K562 (cell line): ENCODE measurements around the gene FAM53B. TPM values are rescaled to one million over a fixed set of nuclear protein-coding genes. Genes with fewer than 3 reads are reported as not detected.

Experiments used
- ATAC-seq: fragments of 200-7000 bp; cut with Tn5 transposase; 3 replicates; pipeline ENCODE4 v1.9.1; 2020; ENCODE audit warnings: moderate library complexity
- Bru-seq: library from RNA; stranded (reverse); fragments of 400-500 nt; gene quantifications from one replicate; lab custom pipeline; 2021; lab: Mats Ljungman, UMichigan
- BruChase-seq, 2 experiments: library from RNA; stranded (reverse); fragments of 400-500 nt; gene quantifications; one replicate each; lab custom pipeline; 2021; lab: Mats Ljungman, UMichigan
- BruUV-seq: library from RNA; stranded (reverse); fragments of 400-500 nt; replicated peaks from 2 replicates; lab custom pipeline; 2021; lab: Mats Ljungman, UMichigan
- CTCF ChIA-PET: fragments of 300-600 bp; formaldehyde crosslinking; extraction: SDS; loops from one replicate; lab custom pipeline; 2021; ENCODE audit warnings: low intra/inter-chr PET ratio; lab: Yijun Ruan, JAX
- POLR2A ChIA-PET: fragments of 300-600, 350-650 bp; sonication (Branson Sonifier 250); formaldehyde crosslinking; extraction: SDS; loops from one replicate; lab custom pipeline; 2021; ENCODE audit warnings: antibody characterized with exemption, inconsistent platforms; lab: Yijun Ruan, JAX
- DNase-seq, 4 experiments: peaks; one replicate each; pipeline versions ENCODE4 v3.0.0 to v3.0.0-alpha.2; 2011 to 2018; ENCODE audit warnings: low spot score in 3 of 4, mixed read lengths in 3 of 4; ENCODE audit errors: extremely low read depth in 1 of 4
- FAIRE-seq: peaks from 2 replicates; lab custom pipeline; 2011; peaks lifted over from hg19 to GRCh38; lab: Jason Lieb, UNC
- H2AFZ ChIP-seq: 2 replicates; pipeline ENCODE4 v1.6.0; 2011; ENCODE audit warnings: low read depth, low read length, control low read depth, inconsistent platforms
- H3K27ac ChIP-seq: fragments of 200-600 bp; 3 replicates; pipeline ENCODE4 v1.8.0; 2011; ENCODE audit warnings: low read depth, mild to moderate bottlenecking, control low read depth, inconsistent platforms, low read length, moderate library complexity, mixed read lengths; ENCODE audit errors: extremely low read depth
- H3K27me3 ChIP-seq, 2 experiments: fragments of 300-600 bp in 1 of 2; 2 replicates in 1 of 2; 3 replicates in 1 of 2; pipeline versions ENCODE4 v1.6.0 to v1.8.0; 2011; ENCODE audit warnings: inconsistent platforms in 2 of 2, low read length in 2 of 2, mild to moderate bottlenecking in 1 of 2, mixed read lengths in 1 of 2, moderate library complexity in 1 of 2; ENCODE audit not compliant: control insufficient read depth in 2 of 2, insufficient read depth in 2 of 2
- H3K36me3 ChIP-seq: fragments of 300-600 bp; 3 replicates; pipeline ENCODE4 v1.8.0; 2011; ENCODE audit warnings: mild to moderate bottlenecking, low read length, inconsistent platforms; ENCODE audit not compliant: control insufficient read depth, insufficient read depth
- H3K4me1 ChIP-seq, 2 experiments: fragments of 200-600 bp in 1 of 2; replicated peaks in 1 of 2; 2 replicates in 1 of 2; 3 replicates in 1 of 2; pipeline versions ENCODE4 v1.5.1 to v1.8.0; 2011; ENCODE audit warnings: inconsistent platforms in 2 of 2, low read length in 2 of 2, mild to moderate bottlenecking in 1 of 2, mixed read lengths in 1 of 2, moderate library complexity in 1 of 2; ENCODE audit not compliant: control insufficient read depth in 2 of 2, insufficient read depth in 2 of 2
- H3K4me2 ChIP-seq: 2 replicates; pipeline ENCODE4 v1.6.1; 2011; ENCODE audit warnings: low read length, control low read depth, inconsistent platforms, mixed read lengths; ENCODE audit not compliant: insufficient read depth
- H3K4me3 ChIP-seq: fragments of 200-600 bp; sonication (generic), shearing (Covaris generic); 2 replicates; pipeline ENCODE4 v1.5.1; 2016; ENCODE audit warnings: control low read depth, inconsistent platforms
- H3K79me2 ChIP-seq: fragments of 200-600 bp; 3 replicates; pipeline ENCODE4 v1.8.0; 2011; ENCODE audit warnings: low read length, inconsistent platforms; ENCODE audit not compliant: control insufficient read depth, insufficient read depth
- H3K9ac ChIP-seq, 2 experiments: 2 replicates each; pipeline versions ENCODE4 v1.6.0 to v1.6.1; 2011; ENCODE audit warnings: low read depth in 2 of 2, low read length in 2 of 2, control low read depth in 1 of 2, inconsistent platforms in 1 of 2, mild to moderate bottlenecking in 1 of 2, mixed read lengths in 1 of 2; ENCODE audit not compliant: insufficient read depth in 1 of 2
- H3K9me1 ChIP-seq: one replicate; pipeline ENCODE4 v1.6.0; 2011; ENCODE audit warnings: inconsistent platforms, mild to moderate bottlenecking, low read length, moderate library complexity; ENCODE audit not compliant: control insufficient read depth, insufficient read depth
- H3K9me3 ChIP-seq: replicated peaks from 2 replicates; pipeline ENCODE4 v1.5.1; 2011; ENCODE audit warnings: low read depth, low read length, inconsistent platforms; ENCODE audit not compliant: control insufficient read depth, insufficient read depth
- H4K20me1 ChIP-seq: replicated peaks from 2 replicates; pipeline ENCODE4 v1.6.1; 2011; ENCODE audit warnings: low read length, inconsistent platforms, mixed read lengths; ENCODE audit not compliant: control insufficient read depth, insufficient read depth
- BHLHE40 ChIP-seq: IDR thresholded peaks from 2 replicates; pipeline ENCODE4 v1.6.1; 2011; ENCODE audit warnings: low read length, improper control_type of control experiment
- CTCFL ChIP-seq: IDR thresholded peaks from 2 replicates; pipeline ENCODE4 v1.6.1; 2011; ENCODE audit warnings: borderline replicate concordance, low read depth, mild to moderate bottlenecking, moderate library complexity, low read length; ENCODE audit not compliant: insufficient read depth, poor library complexity, severe bottlenecking
- HOMEZ ChIP-seq: fragments of 250-450 bp; sonication (Bioruptor Pico); IDR thresholded peaks from 2 replicates; pipeline ENCODE4 v1.4.0; 2020; ENCODE audit warnings: mild to moderate bottlenecking, moderate library complexity
- RB1 ChIP-seq: fragments of 450-650 bp; IDR thresholded peaks from 2 replicates; pipeline ENCODE4 v1.6.1; 2017; ENCODE audit warnings: low read depth, mild to moderate bottlenecking
- SMAD4 ChIP-seq: fragments of 250-450 bp; sonication (Bioruptor Pico); conservative IDR thresholded peaks from 2 replicates; pipeline ENCODE4 v1.8.0; 2021; ENCODE audit warnings: inconsistent platforms, mild to moderate bottlenecking, moderate library complexity
- ZNF140 ChIP-seq: fragments of 250-450 bp; sonication (Bioruptor Pico); IDR thresholded peaks from 2 replicates; pipeline ENCODE4 v1.8.0; 2021; ENCODE audit warnings: moderate library complexity, mild to moderate bottlenecking, inconsistent platforms
- WGBS: fragments of 100-300 bp; shearing (Covaris generic); methylation state at CpG from one replicate; pipeline ENCODE4 v1.1.6; 2016; ENCODE audit warnings: low coverage, mixed read lengths; ENCODE audit not compliant: insufficient coverage; ENCODE audit errors: missing lambda C conversion rate; 5-methylcytosine and 5-hydroxymethylcytosine counted together
- in situ Hi-C: fragments of 300-500 bp; cut with MboI; formaldehyde crosslinking; loops from 4 replicates; pipeline ENCODE4 v1.15.0; 2018; ENCODE audit warnings: inconsistent platforms, mixed read lengths
- intact Hi-C: fragments of 100-400 bp; cut with micrococcal nuclease; formaldehyde crosslinking; loops from 2 replicates; pipeline ENCODE4 v1.14.2; 2022
- long read RNA-seq, 3 experiments: library from polyadenylated mRNA in 2 of 3; library from RNA in 1 of 3; unstranded in 2 of 3; stranded (forward) in 1 of 3; transcript quantifications; one replicate each; pipeline ENCODE4 v2.0.0, GENCODE V29; 2019 to 2022
- polyA minus RNA-seq, 3 experiments: library from RNA; depleted of rRNA, polyadenylated mRNA; stranded (reverse); fragments of >200 nt; gene quantifications; 2 replicates each; pipeline ENCODE4 v1.2.3, GENCODE V29; 2011
- polyA plus RNA-seq, 8 experiments: library from polyadenylated mRNA; depleted of rRNA in 4 of 8; stranded (reverse) in 5 of 8; unstranded in 3 of 8; fragments of >200 nt; fragmentation: Nextera tagmentation in 2 of 8; fragmentation: Illumina TruSeq in 1 of 8; extraction: Ambion mirVana in 2 of 8; extraction: Trizol in 1 of 8; gene quantifications; 2 replicates each; pipeline versions ENCODE4 v1.2.1 to v1.2.3, GENCODE V29; 2011 to 2014; ENCODE audit warnings: inconsistent platforms in 1 of 8, missing spikeins in 1 of 8
- total RNA-seq, 7 experiments: library from RNA; depleted of rRNA in 6 of 7; stranded (reverse); fragments of >200 nt in 6 of 7; fragmentation: Illumina TruSeq in 2 of 7; extraction: Trizol in 2 of 7; gene quantifications; 2 replicates each; pipeline versions ENCODE4 v1.2.1 to v1.2.3, GENCODE V29; 2011 to 2021; ENCODE audit warnings: low replicate concordance in 1 of 7
- TF ChIP-seq, protein P1 (sequence below): fragments of 250-450 bp; sonication (Bioruptor Pico); IDR thresholded peaks from 2 replicates; pipeline ENCODE4 v1.8.0; 2021; ENCODE audit warnings: borderline replicate concordance, mild to moderate bottlenecking, moderate library complexity; ENCODE audit not compliant: poor library complexity, severe bottlenecking

FAM53B gene
- 11.6 and 20.0 TPM in 2 replicates for total RNA-seq (2011; cell fraction: chromatin; rRNA removed; ENCODE audit: low replicate concordance)
- 13.0 and 13.7 TPM in 2 replicates for total RNA-seq (2011; cell fraction: nucleolus; rRNA removed)
- total RNA-seq (2011; cell fraction: nucleoplasm; rRNA removed): 8.9 and 12.2 TPM in 2 replicates
- total RNA-seq (2014; rRNA removed): 11.9 and 17.2 TPM in 2 replicates
- total RNA-seq (2014; rRNA removed; fragmentation: Illumina TruSeq; extraction: Trizol): 4.2 and 5.0 TPM in 2 replicates
- 10.6 and 10.8 TPM in 2 replicates for total RNA-seq (2015; rRNA removed; fragmentation: Illumina TruSeq; extraction: Trizol)
- 16.5 and 17.0 TPM in 2 replicates for total RNA-seq (2021)
- polyA plus RNA-seq (2011; rRNA removed): 3.9 and 4.5 TPM in 2 replicates
- 5.1 and 9.0 TPM in 2 replicates for polyA plus RNA-seq (2011; cell fraction: cytosol; rRNA removed)
- 5.9 and 8.3 TPM in 2 replicates for polyA plus RNA-seq (2011; cell fraction: nucleus; rRNA removed)
- polyA plus RNA-seq (2012): 7.8 and 8.4 TPM in 2 replicates
- 5.0 and 7.5 TPM in 2 replicates for polyA plus RNA-seq (2014; fragmentation: Illumina TruSeq; extraction: Trizol)
- polyA plus RNA-seq (2014; fragmentation: Nextera tagmentation; extraction: Ambion mirVana): under 1 TPM; 0.03 to 0.08 TPM
- 6.5 and 6.6 TPM in 2 replicates for polyA plus RNA-seq (2014; rRNA removed)
- 6.9 and 7.9 TPM in 2 replicates for polyA minus RNA-seq (2011; rRNA and poly(A)+ RNA removed)
- 10.2 and 11.9 TPM in 2 replicates for polyA minus RNA-seq (2011; cell fraction: cytosol; rRNA and poly(A)+ RNA removed)
- polyA minus RNA-seq (2011; cell fraction: nucleus; rRNA and poly(A)+ RNA removed): 5.5 and 9.6 TPM in 2 replicates
- Bru-seq, nascent RNA: percentile 61 among the genes with signal in this experiment
- percentile 68 among the genes with signal in this experiment for BruChase-seq, experiment 1, labeled RNA remaining after a 2-hour chase
- BruChase-seq, experiment 2, labeled RNA remaining after a 6-hour chase: percentile 72 among the genes with signal in this experiment
- long read RNA-seq, experiment 1, full-length matches to known transcripts: 1 of 47 reads
- long read RNA-seq, experiment 1, partial matches to known transcripts: 1 of 47 reads
- long read RNA-seq, experiment 1, other reads (novel, unspliced or antisense): 45 of 47 reads
- long read RNA-seq, experiment 2, full-length matches to known transcripts: 3 of 13 reads
- long read RNA-seq, experiment 2, partial matches to known transcripts: 0 of 13 reads
- long read RNA-seq, experiment 2, other reads (novel, unspliced or antisense): 10 of 13 reads
- long read RNA-seq, experiment 3, partial matches to known transcripts: 0 of 2 reads
- long read RNA-seq, experiment 3, other reads (novel, unspliced or antisense): 2 of 2 reads

DNA sequence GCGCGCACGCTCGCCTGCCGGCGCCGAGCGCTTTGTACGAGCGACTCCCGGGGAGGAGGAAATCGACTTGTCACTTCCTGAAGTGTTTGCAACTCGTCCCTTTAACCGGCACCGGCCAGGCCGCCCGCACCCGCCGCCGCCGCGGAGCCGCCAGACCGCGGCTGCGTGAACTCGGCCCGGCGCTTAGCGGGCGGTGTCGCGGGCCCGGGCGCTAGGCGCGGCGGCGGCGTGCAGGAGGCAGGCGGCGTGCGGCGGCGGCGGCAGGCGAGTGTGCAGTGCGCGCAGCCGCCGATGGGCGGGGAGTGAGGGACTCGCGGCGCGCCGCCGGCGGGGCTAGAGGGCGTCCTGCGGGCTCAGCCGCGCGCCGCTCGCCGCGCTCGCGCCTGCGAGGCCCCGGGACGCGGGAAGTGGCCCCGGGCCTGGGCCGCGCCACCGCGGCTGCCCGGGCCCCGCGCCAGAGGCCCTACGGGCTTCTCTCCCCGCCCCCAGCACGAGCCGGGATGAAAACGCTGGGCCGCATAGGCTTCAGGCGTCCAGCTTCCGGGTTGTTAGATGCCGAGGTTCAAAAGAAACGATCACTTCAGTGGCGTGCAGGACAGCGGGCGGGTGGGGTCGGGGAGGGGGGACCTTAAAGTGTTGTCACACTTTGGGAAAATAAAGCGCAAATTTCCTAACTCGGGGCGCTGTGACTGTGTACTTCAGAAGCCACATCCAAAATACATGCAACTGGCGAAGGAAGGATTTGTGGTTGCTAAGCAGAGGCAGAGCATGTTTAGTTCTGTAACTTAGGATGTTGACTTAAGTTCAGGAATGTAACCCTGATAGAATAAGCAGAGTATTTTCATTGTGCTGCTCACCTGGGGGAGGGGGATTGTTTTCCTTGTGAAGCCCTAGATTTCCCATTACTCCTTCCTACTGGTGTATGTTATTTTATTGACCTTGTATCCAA lies at the start of gene FAM53B:
TSS of gene FAM53B (minus strand) at position 277 of the 949 bp plus-strand sequence. CDS start 37,665 bp downstream, outside the sequence.
- H3K27ac ChIP-seq: peak within 1 kb of the TSS; percentile 70
- H4K20me1 ChIP-seq: 0 out of 2 replicates have a peak, but pooled peaks cover 5% of the 10 kb centered on the region
- peak within 1 kb of the TSS; percentile 77 for H3K4me2 ChIP-seq
- ATAC-seq (peak; percentile 80), FAIRE-seq (peak; percentile 68), DNase-seq (peak; percentile 81 to 87 (median 84))
- POLR2A ChIA-PET: interaction anchor here (0.7 kb wide), 1 partner anchor 204 kb away, joined by 3 read pairs; no protein-coding TSS in a partner anchor
- no TSS peak for BruUV-seq
- in situ Hi-C loops (loop anchor here (5.0 to 10.0 kb wide), 2 partner anchors 192 to 300 kb away; no protein-coding TSS in a partner anchor), intact Hi-C loops (loop anchor here (5.0 to 10.0 kb wide), 3 partner anchors 72 to 97 kb away; no protein-coding TSS in a partner anchor)
- H3K27me3 ChIP-seq: no peaks in the 10 kb centered on the region
- H3K9me3 ChIP-seq: no peaks in the 10 kb centered on the region
- H3K36me3 ChIP-seq: peaks cover 14% of the 10 kb centered on the region
- peak within 1 kb of the TSS; percentile 54 for H3K4me3 ChIP-seq
- H3K4me1 ChIP-seq: peaks cover 26 to 29% of the 10 kb centered on the region in 2 experiments; a peak in 4 of 5 replicates
- WGBS: 4% methylated on average over 5 of the region's 100 CpGs
- peaks cover 41% of the 10 kb centered on the region for H3K79me2 ChIP-seq
- peak within 1 kb of the TSS; percentile 68 for H2AFZ ChIP-seq
- H3K9ac ChIP-seq: peak within 1 kb of the TSS; percentile 57 to 94
- CTCF ChIA-PET: interaction anchor here (0.7 to 2.7 kb wide), 3 partner anchors 9 to 213 kb away, joined by 3 to 17 read pairs (median 14); no protein-coding TSS in a partner anchor
- H3K9me1 ChIP-seq: no peaks in the 10 kb centered on the region
- TF ChIP-seq SMAD4 (CRISPR knock-in tag): peak; percentile 69; the same call in 1 of the 2 replicates
- peak; percentile 77 for TF ChIP-seq BHLHE40
- TF ChIP-seq RB1: peak; percentile 67; the same call in 1 of the 2 replicates
- no peak for TF ChIP-seq ZNF140 (CRISPR knock-in tag)
- TF ChIP-seq, protein P1, sequence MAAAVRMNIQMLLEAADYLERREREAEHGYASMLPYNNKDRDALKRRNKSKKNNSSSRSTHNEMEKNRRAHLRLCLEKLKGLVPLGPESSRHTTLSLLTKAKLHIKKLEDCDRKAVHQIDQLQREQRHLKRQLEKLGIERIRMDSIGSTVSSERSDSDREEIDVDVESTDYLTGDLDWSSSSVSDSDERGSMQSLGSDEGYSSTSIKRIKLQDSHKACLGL (CRISPR knock-in tag): no peak
- TF ChIP-seq CTCFL: peak; percentile 51
- TF ChIP-seq HOMEZ (CRISPR knock-in tag): no peak
